ENCODE measurements around the gene KCNK5.

Gene KCNK5, protein sequence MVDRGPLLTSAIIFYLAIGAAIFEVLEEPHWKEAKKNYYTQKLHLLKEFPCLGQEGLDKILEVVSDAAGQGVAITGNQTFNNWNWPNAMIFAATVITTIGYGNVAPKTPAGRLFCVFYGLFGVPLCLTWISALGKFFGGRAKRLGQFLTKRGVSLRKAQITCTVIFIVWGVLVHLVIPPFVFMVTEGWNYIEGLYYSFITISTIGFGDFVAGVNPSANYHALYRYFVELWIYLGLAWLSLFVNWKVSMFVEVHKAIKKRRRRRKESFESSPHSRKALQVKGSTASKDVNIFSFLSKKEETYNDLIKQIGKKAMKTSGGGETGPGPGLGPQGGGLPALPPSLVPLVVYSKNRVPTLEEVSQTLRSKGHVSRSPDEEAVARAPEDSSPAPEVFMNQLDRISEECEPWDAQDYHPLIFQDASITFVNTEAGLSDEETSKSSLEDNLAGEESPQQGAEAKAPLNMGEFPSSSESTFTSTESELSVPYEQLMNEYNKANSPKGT

DNA sequence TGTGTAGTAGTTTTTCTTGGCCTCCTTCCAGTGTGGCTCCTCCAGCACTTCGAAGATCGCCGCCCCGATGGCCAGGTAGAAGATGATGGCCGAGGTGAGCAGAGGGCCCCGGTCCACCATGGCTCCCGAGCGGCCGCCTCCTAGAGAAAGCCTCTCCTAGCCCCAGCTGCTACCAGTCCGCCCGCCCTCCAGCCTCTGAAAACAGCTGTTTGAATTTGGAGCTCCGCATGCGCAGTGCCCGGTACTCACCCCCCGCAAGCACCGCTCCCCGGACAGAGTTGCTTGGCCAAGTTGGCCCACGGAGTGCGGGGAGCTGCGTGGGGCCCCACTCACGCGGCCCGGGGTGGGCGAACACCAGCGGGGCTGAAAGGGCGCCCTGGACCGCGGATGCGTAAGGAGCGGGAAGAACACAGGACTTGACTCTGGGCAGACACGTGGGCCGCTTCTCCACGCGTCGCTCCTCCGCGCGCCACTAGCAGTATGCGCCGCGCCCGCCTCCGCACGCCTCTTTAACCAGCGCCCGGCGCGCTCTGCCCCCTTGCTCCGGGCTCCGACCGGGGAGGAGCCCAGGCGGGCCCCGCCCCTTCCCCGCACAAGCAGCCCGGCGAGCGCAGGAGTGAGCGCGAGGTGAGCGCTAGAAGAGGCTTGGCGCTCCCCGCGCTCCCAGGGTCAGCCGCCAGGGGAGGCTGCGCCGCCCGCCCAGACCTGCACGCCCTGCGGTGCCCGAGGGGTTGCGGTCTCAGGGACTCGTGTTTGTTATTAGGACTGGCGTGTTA lies at the start of gene KCNK5:
KCNK5 (minus strand) TSS at position 484 of the 776 bp plus-strand sequence; CDS start at position 120, 364 bp downstream.
- H3K4me3 ChIP-seq (ENCODE audit: low read length): peak within 1 kb of the TSS; percentile 53
- peaks cover 4% of the 10 kb centered on the region for H3K27me3 ChIP-seq (ENCODE audit: control insufficient read depth, insufficient read depth, low read length)
- H3K9ac ChIP-seq (ENCODE audit: low read length): peak within 1 kb of the TSS; percentile 81
- peaks cover 25% of the 10 kb centered on the region for H3K4me1 ChIP-seq (ENCODE audit: control insufficient read depth, insufficient read depth, low read length)
- H3K9me3 ChIP-seq (ENCODE audit: control insufficient read depth, low read length): no peaks in the 10 kb centered on the region
- H3K36me3 ChIP-seq (ENCODE audit: control insufficient read depth, insufficient read depth, low read length): no peaks in the 10 kb centered on the region

DNA sequence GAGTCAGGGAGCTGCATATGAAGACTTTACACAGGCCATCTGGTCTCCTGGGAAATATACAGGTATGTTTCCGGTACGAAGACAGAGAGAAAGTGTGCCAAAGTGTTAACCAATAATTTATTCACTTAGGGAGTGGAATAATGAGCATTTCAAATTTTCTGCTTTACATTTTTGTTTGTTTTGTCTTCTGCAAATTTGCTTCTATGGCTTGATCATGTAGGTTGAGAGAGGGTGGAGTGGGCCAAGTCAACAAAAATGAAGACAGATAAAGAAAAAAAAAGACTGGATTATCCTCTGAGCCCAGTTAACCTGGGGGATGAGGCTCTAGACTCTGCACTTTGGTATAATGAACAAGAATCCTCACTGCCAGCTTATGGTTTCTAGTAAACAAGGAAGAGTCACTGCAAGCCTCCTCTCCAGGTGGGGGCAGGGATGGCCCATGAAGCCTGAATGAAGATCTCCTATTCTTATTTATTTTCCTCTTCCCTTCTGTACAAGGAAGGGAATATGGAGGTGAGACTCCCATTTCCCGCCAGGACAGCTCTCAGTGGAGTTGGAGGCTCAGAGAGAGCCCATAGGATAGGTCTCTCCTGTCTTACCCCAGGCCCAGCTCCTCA lies 47.2 kb upstream of the KCNK5 start:
- peaks cover 50% of the 10 kb centered on the region for H3K4me1 ChIP-seq (ENCODE audit: control insufficient read depth, insufficient read depth, low read length)
- no peaks in the 10 kb centered on the region for H3K27me3 ChIP-seq (ENCODE audit: control insufficient read depth, insufficient read depth, low read length)
- no peak overlapping the region for H3K9ac ChIP-seq (ENCODE audit: low read length)
- no peak overlapping the region for H3K4me3 ChIP-seq (ENCODE audit: low read length)
- H3K9me3 ChIP-seq (ENCODE audit: control insufficient read depth, low read length): no peaks in the 10 kb centered on the region
- no peaks in the 10 kb centered on the region for H3K36me3 ChIP-seq (ENCODE audit: control insufficient read depth, insufficient read depth, low read length)

DNA sequence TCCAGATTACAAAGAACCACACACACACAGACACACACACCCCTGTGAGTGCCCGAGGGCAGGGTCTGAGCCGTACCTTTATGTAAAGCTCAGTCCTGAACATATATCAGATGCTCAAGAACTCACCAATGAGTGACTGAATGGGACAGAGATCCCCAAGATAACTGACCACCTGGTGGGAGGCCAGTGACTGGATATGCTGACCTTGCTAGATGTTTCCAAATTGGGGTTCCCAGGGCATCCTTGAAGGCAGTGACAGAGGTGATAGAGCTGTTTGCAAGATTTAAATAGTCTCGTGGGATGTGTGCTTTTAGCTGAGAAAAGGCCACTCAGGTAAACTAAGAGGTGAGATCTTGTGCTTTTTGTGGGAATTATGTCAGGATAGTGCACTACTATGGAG lies 45.6 kb upstream of the KCNK5 start:
- Histone ChIP-seq H3K9me3 (ENCODE audit: control insufficient read depth, low read length) (no peaks in the 10 kb centered on the region), H3K27me3 (ENCODE audit: control insufficient read depth, insufficient read depth, low read length) (no peaks in the 10 kb centered on the region), H3K9ac (ENCODE audit: low read length) (no peak overlapping the region), H3K4me3 (ENCODE audit: low read length) (no peak overlapping the region), H3K4me1 (ENCODE audit: control insufficient read depth, insufficient read depth, low read length) (peaks cover 34% of the 10 kb centered on the region), H3K36me3 (ENCODE audit: control insufficient read depth, insufficient read depth, low read length) (no peaks in the 10 kb centered on the region)

DNA sequence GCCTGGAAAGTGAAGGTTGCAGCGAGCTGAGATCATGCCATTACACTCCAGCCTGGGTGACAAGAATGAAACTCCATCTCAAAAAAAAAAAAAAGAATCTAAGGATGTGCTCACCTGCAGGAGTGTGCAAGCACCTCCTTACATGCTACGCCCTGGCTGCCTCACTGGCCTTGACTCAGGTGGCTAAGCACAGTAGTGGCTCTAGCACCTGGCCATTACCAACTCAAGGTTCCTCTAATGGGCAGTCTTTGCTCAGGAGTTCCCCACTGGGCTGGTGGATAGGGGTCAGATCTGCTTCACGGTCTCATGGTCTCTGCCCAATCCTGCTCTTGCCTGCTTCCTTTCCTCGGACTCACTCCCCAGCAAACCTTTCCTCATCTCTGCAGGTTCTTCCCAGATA lies 45.2 kb upstream of the KCNK5 start:
- peaks cover 30% of the 10 kb centered on the region for H3K4me1 ChIP-seq (ENCODE audit: control insufficient read depth, insufficient read depth, low read length)
- no peak overlapping the region for H3K9ac ChIP-seq (ENCODE audit: low read length)
- no peak overlapping the region for H3K4me3 ChIP-seq (ENCODE audit: low read length)
- H3K36me3 ChIP-seq (ENCODE audit: control insufficient read depth, insufficient read depth, low read length): no peaks in the 10 kb centered on the region
- H3K27me3 ChIP-seq (ENCODE audit: control insufficient read depth, insufficient read depth, low read length): no peaks in the 10 kb centered on the region
- no peaks in the 10 kb centered on the region for H3K9me3 ChIP-seq (ENCODE audit: control insufficient read depth, low read length)

DNA sequence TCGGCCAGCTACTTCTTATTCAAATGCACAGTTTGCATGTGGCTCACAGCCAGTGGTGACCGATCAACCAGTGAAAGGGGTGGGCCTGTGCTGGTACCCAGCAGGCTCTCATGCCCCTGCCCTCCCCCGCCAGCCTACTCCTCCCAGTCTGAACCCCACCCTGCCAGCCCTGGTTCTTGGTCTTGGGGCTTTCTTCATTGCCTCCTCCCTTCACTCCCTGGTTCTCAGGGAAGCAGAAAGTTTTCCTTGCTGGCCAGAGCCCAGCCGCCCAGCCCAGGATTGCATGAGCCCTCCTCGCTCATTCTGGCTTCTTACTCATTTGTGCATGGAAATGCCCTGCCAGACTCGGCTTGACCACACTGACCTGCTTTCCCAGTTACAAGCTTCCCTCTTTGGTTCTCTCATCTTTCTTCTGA lies 44.1 kb upstream of the KCNK5 start:
- H3K4me3 ChIP-seq (ENCODE audit: low read length): no peak overlapping the region
- no peaks in the 10 kb centered on the region for H3K27me3 ChIP-seq (ENCODE audit: control insufficient read depth, insufficient read depth, low read length)
- H3K36me3 ChIP-seq (ENCODE audit: control insufficient read depth, insufficient read depth, low read length): no peaks in the 10 kb centered on the region
- H3K9me3 ChIP-seq (ENCODE audit: control insufficient read depth, low read length): no peaks in the 10 kb centered on the region
- H3K4me1 ChIP-seq (ENCODE audit: control insufficient read depth, insufficient read depth, low read length): peaks cover 22% of the 10 kb centered on the region
- H3K9ac ChIP-seq (ENCODE audit: low read length): no peak overlapping the region

DNA sequence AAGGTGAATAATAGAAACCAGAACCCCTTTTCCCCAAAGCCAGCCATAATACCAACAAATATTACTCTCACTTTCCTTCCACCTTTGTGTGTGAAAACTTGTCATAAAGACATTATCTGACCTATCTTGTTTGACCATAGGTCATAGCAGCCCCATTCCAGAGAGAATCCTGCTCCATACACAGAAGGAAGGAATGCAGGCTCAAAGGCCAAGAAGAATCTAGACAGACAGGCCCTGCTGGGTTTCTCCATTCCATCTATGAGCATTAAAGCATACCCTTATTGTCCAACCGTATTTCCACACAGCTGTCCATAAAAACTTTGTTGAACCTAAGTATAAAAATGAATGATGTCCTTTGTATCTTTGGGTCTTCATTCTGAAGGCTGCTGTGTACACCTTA lies 40.7 kb upstream of the KCNK5 start:
- H3K9me3 ChIP-seq (ENCODE audit: control insufficient read depth, low read length): no peaks in the 10 kb centered on the region
- no peaks in the 10 kb centered on the region for H3K36me3 ChIP-seq (ENCODE audit: control insufficient read depth, insufficient read depth, low read length)
- no peaks in the 10 kb centered on the region for H3K27me3 ChIP-seq (ENCODE audit: control insufficient read depth, insufficient read depth, low read length)
- H3K4me1 ChIP-seq (ENCODE audit: control insufficient read depth, insufficient read depth, low read length): peaks cover 11% of the 10 kb centered on the region
- no peak overlapping the region for H3K9ac ChIP-seq (ENCODE audit: low read length)
- H3K4me3 ChIP-seq (ENCODE audit: low read length): no peak overlapping the region

DNA sequence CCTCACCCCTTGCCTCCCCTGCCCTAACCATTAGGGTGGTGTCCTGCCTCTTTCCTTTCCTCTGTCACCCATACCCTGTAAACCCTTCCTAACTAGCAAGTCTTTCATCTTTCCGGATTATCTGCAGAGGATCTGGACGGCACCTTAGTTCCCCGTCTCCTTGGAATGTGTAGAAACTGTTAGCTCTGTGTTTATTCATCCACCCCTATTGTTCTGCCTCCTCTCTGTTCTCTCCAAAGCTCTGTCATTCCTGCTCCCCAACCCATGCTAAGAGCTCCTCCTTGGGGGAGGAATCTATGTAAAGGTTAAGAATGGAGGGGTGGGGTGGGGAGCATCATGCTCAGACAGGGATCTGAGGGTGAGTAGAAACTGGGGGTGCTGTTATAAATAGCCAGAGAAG lies 39.4 kb upstream of the KCNK5 start:
- Histone ChIP-seq H3K4me1 (ENCODE audit: control insufficient read depth, insufficient read depth, low read length) (peaks cover 8% of the 10 kb centered on the region), H3K4me3 (ENCODE audit: low read length) (no peak overlapping the region), H3K27me3 (ENCODE audit: control insufficient read depth, insufficient read depth, low read length) (no peaks in the 10 kb centered on the region), H3K9ac (ENCODE audit: low read length) (no peak overlapping the region), H3K36me3 (ENCODE audit: control insufficient read depth, insufficient read depth, low read length) (no peaks in the 10 kb centered on the region), H3K9me3 (ENCODE audit: control insufficient read depth, low read length) (no peaks in the 10 kb centered on the region)

DNA sequence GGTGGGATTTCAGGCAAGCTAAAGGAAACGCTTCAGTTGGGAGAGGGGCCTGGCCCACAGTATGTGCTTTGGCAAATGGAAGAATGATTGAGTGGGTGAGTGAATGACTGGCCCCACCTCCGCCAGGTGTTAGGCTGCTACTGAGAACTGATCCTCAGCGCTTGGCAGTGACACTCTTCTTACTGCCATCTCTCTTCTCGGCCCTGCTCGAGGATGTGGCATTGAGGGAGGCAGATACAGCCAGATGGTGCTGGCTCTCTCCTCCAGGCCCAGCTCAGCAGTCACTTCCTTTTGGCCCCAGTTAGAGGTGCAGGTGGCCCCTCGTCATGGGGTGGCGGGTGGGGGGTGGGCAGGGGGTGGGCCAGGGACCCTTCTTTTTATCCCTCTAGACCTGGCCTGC lies 38.9 kb upstream of the KCNK5 start:
- Histone ChIP-seq H3K27me3 (ENCODE audit: control insufficient read depth, insufficient read depth, low read length) (no peaks in the 10 kb centered on the region), H3K36me3 (ENCODE audit: control insufficient read depth, insufficient read depth, low read length) (no peaks in the 10 kb centered on the region), H3K4me3 (ENCODE audit: low read length) (no peak overlapping the region), H3K4me1 (ENCODE audit: control insufficient read depth, insufficient read depth, low read length) (peaks cover 6% of the 10 kb centered on the region), H3K9ac (ENCODE audit: low read length) (no peak overlapping the region), H3K9me3 (ENCODE audit: control insufficient read depth, low read length) (no peaks in the 10 kb centered on the region)

DNA sequence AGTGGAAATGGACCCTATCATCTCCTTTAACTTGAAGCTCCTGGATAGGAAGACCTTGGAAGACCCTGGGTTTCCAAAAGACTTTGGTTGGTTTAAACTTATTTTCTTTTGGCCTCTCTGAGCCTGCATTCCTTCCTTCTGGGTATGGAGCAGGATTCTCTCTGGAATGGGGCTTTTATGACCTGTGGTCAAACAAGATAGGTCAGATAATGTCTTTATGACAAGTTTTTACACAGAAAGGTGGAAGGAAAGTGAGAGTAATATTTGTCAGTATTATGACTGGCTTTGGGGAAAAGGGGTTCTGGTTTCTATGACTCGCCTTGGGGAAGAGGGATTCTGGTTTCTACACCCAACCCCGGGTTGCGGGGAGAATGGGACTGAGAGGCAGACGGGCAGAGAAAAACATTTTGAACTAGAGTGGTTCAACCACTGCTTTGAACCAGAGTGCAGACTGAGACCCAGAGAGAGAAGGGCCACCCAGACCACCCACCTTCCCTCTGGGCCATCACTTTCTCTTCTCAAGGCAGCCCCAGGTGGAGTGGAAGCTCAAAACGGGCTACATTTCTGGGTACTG lies 37.6 kb upstream of the KCNK5 start:
- H3K9ac ChIP-seq (ENCODE audit: low read length): no peak overlapping the region
- H3K27me3 ChIP-seq (ENCODE audit: control insufficient read depth, insufficient read depth, low read length): no peaks in the 10 kb centered on the region
- H3K4me1 ChIP-seq (ENCODE audit: control insufficient read depth, insufficient read depth, low read length): peaks cover 4% of the 10 kb centered on the region
- no peak overlapping the region for H3K4me3 ChIP-seq (ENCODE audit: low read length)
- no peaks in the 10 kb centered on the region for H3K9me3 ChIP-seq (ENCODE audit: control insufficient read depth, low read length)
- H3K36me3 ChIP-seq (ENCODE audit: control insufficient read depth, insufficient read depth, low read length): no peaks in the 10 kb centered on the region

DNA sequence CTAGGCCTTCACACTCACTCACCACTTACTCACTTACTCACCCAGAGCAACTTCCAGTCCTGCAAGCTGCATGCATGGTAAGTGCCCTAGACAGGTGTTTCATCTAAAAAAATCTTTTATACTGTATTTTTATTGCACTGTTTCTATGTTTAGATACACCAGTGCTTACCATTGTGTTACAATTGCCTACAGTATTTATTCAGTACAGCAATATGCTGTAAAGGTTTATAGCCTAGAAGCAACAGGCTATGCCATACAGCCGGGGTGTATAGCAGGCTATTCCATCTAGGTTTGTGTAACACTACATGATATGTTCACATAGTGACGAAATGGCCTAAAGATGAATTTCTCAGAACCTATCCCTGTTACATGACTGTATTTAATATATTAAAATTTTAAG lies 37.1 kb upstream of the KCNK5 start:
- Histone ChIP-seq H3K36me3 (ENCODE audit: control insufficient read depth, insufficient read depth, low read length) (no peaks in the 10 kb centered on the region), H3K9me3 (ENCODE audit: control insufficient read depth, low read length) (no peaks in the 10 kb centered on the region), H3K4me1 (ENCODE audit: control insufficient read depth, insufficient read depth, low read length) (peaks cover 4% of the 10 kb centered on the region), H3K9ac (ENCODE audit: low read length) (no peak overlapping the region), H3K27me3 (ENCODE audit: control insufficient read depth, insufficient read depth, low read length) (no peaks in the 10 kb centered on the region), H3K4me3 (ENCODE audit: low read length) (no peak overlapping the region)

DNA sequence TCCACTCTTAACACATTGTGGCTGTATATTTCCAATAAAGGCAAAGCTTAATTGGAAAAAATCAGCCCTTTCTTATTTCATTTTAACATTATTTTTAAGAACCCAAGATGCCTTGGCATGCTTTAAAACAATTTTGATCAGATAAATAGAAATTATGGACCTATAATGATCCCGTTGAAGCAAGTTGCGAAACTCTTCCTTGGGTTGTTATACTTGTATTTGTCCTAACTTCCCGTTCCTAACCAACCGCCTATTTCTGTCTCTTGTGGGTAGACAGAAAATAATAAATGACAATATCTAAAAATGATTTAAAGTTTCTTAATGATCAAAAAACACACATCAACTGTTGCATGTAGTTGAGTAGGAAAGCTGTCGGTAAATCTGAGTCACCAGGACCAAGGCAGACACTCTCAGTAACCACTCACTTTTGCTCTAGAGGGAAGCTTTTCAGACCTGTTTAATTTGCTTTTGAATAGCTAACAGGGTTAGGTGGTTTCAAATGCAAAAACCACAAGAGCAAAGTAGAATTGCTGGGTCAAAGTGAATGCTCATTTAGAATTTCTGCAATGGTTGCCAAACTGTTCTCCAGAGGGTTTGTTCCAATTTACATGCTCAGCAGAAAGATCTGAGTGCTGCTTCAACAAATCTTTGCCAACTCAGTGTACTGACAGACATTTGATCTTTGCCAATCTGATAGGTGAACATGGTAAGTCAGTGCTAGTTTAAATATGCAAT lies 34.2 kb upstream of the KCNK5 start:
- Histone ChIP-seq H3K4me3 (ENCODE audit: low read length) (no peak overlapping the region), H3K9ac (ENCODE audit: low read length) (no peak overlapping the region), H3K9me3 (ENCODE audit: control insufficient read depth, low read length) (no peaks in the 10 kb centered on the region), H3K36me3 (ENCODE audit: control insufficient read depth, insufficient read depth, low read length) (no peaks in the 10 kb centered on the region), H3K4me1 (ENCODE audit: control insufficient read depth, insufficient read depth, low read length) (peaks cover 4% of the 10 kb centered on the region), H3K27me3 (ENCODE audit: control insufficient read depth, insufficient read depth, low read length) (no peaks in the 10 kb centered on the region)
